Measurements from ENCODE around the gene SELENON. TPM values are rescaled to one million over a fixed set of nuclear protein-coding genes. Genes with fewer than 3 reads are reported as not detected.

Gene SELENON
- polyA plus RNA-seq, 4 donors, result 4.7 to 52.9 (median 22.2) TPM

GRCh38 chr1:25813071-25813733 lies 13.2 kb downstream of the SELENON start:
- Histone ChIP-seq H3K4me1 (ENCODE audit: control insufficient read depth in 3 of 3, insufficient read depth in 2 of 3, low read depth in 1 of 3, low read length in 2 of 3) (peaks cover 0 to 9% (median 0%) of the 10 kb centered on the region in 3 donors), H3K36me3 (ENCODE audit: control insufficient read depth in 3 of 3, insufficient read depth in 2 of 3, low read depth in 1 of 3, low read length in 3 of 3) (peaks cover 0 to 89% (median 0%) of the 10 kb centered on the region in 3 donors), H3K27me3 (ENCODE audit: control insufficient read depth in 3 of 3, insufficient read depth in 3 of 3, low read length in 3 of 3) (no peaks in the 10 kb centered on the region), H3K27ac (ENCODE audit: low read depth in 1 of 3, low read length in 2 of 3) (no peak overlapping the region), H3K9me3 (ENCODE audit: control insufficient read depth in 2 of 2, insufficient read depth in 1 of 2, low read depth in 1 of 2, low read length in 1 of 2) (no peaks in the 10 kb centered on the region), H3K4me3 (ENCODE audit: low read depth in 1 of 3, low read length in 3 of 3) (no peak overlapping the region)
- 80 to 83% (median 82%) methylated on average over 11 of the region's 11 CpGs for WGBS, 3 donors
- DNase-seq (no peak), FAIRE-seq (no peak)

- H3K27ac ChIP-seq (ENCODE audit: low read depth in 1 of 3, low read length in 2 of 3), result no peak overlapping the region
- no peaks in the 10 kb centered on the region for H3K27me3 ChIP-seq (ENCODE audit: control insufficient read depth in 3 of 3, insufficient read depth in 3 of 3, low read length in 3 of 3)
- no peak for DNase-seq
- WGBS, 3 donors, result 81 to 86% (median 85%) methylated on average over 24 of the region's 24 CpGs
- no peaks in the 10 kb centered on the region for H3K9me3 ChIP-seq (ENCODE audit: control insufficient read depth in 2 of 2, insufficient read depth in 1 of 2, low read depth in 1 of 2, low read length in 1 of 2)
- H3K4me1 ChIP-seq (ENCODE audit: control insufficient read depth in 3 of 3, insufficient read depth in 2 of 3, low read depth in 1 of 3, low read length in 2 of 3), result peaks cover 0 to 16% (median 0%) of the 10 kb centered on the region in 3 donors
- H3K36me3 ChIP-seq (ENCODE audit: control insufficient read depth in 3 of 3, insufficient read depth in 2 of 3, low read depth in 1 of 3, low read length in 3 of 3), result peaks cover 0 to 82% (median 0%) of the 10 kb centered on the region in 3 donors
- no peak overlapping the region for H3K4me3 ChIP-seq (ENCODE audit: low read depth in 1 of 3, low read length in 3 of 3)
- no peak for FAIRE-seq
Measured at GRCh38 chr1:25813734-25814471, 13.9 kb downstream of the SELENON start.

DNA sequence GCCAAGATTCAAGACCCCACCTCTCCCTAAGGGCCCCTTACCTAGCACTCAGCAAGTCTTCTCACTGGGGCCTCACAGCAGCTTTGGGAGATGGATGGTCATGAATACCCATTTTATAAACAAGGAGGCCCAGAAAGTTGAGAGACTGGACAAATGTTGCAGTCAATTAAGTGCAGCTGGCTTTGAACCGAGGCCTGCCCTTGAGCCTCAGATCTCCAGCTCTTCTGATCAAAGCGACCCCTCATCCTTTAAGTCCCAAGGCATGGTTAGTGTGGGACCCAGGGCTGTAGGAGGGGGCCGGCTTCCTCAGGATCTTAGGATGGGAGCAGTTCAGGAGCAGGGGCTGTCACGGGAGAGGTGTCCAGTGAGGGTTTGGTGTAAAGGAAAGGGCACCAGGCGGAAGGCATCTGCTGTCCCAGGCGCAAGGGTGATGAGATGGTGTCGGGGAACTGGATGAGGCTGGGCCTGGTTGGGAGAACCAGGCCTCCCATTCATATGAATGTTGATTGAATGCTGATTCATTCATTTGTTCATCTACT lies 14.6 kb downstream of the SELENON start:
- no peak overlapping the region for H3K27ac ChIP-seq (ENCODE audit: low read depth in 1 of 3, low read length in 2 of 3)
- no peaks in the 10 kb centered on the region for H3K27me3 ChIP-seq (ENCODE audit: control insufficient read depth in 3 of 3, insufficient read depth in 3 of 3, low read length in 3 of 3)
- FAIRE-seq (no peak), DNase-seq (no peak)
- H3K4me1 ChIP-seq (ENCODE audit: control insufficient read depth in 3 of 3, insufficient read depth in 2 of 3, low read depth in 1 of 3, low read length in 2 of 3), result peaks cover 0 to 19% (median 0%) of the 10 kb centered on the region in 3 donors
- peaks cover 0 to 75% (median 0%) of the 10 kb centered on the region in 3 donors for H3K36me3 ChIP-seq (ENCODE audit: control insufficient read depth in 3 of 3, insufficient read depth in 2 of 3, low read depth in 1 of 3, low read length in 3 of 3)
- WGBS, 3 donors, result 86 to 93% (median 91%) methylated on average over 7 of the region's 7 CpGs
- no peak overlapping the region for H3K4me3 ChIP-seq (ENCODE audit: low read depth in 1 of 3, low read length in 3 of 3)
- H3K9me3 ChIP-seq (ENCODE audit: control insufficient read depth in 2 of 2, insufficient read depth in 1 of 2, low read depth in 1 of 2, low read length in 1 of 2), result no peaks in the 10 kb centered on the region

DNA sequence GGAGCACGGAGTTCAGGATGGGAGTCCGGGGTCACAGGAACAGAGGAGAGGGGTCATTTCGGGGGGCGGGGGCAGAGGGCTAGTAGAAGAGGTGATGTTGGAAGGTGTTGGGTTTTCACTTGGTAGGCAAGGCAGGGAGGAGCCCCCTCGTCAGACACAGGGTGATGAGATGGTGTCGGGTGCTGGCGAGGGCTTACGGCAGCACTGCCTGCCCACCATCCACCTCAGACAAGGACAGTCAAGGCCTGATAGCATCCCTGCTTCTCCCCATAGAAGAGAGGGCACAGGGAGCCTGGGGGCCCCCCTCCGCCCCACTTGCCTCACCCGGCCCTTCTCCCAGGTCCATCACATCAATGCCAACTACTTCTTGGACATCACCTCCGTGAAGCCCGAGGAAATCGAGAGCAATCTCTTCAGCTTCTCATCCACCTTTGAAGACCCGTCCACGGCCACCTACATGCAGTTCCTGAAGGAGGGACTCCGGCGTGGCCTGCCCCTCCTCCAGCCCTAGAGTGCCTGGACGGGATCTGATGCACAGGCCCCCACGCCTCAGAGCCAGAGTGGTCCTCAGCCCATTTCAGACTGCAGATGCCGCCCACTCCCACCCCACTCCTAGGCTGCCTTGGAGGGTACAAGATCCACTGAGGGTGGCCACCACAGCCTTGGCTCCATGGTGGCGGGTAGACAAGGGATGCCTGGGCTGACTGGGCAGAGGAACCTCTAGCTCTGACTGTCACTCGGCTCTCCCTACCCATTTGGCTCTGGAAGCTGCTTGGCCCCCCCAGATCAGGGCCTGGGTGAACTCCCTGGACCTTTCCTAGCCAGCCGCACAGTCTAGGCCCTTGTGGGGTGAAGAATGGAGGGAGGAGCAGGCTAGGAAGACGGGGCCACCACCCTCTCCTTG lies 15.5 kb downstream of the SELENON start:
- H3K27ac ChIP-seq (ENCODE audit: low read depth in 1 of 3, low read length in 2 of 3), result no peak overlapping the region
- H3K36me3 ChIP-seq (ENCODE audit: control insufficient read depth in 3 of 3, insufficient read depth in 2 of 3, low read depth in 1 of 3, low read length in 3 of 3), result peaks cover 0 to 67% (median 0%) of the 10 kb centered on the region in 3 donors
- H3K4me3 ChIP-seq (ENCODE audit: low read depth in 1 of 3, low read length in 3 of 3), result no peak overlapping the region
- DNase-seq (no peak), FAIRE-seq (no peak)
- no peaks in the 10 kb centered on the region for H3K27me3 ChIP-seq (ENCODE audit: control insufficient read depth in 3 of 3, insufficient read depth in 3 of 3, low read length in 3 of 3)
- H3K9me3 ChIP-seq (ENCODE audit: control insufficient read depth in 2 of 2, insufficient read depth in 1 of 2, low read depth in 1 of 2, low read length in 1 of 2), result no peaks in the 10 kb centered on the region
- peaks cover 0 to 19% (median 0%) of the 10 kb centered on the region in 3 donors for H3K4me1 ChIP-seq (ENCODE audit: control insufficient read depth in 3 of 3, insufficient read depth in 2 of 3, low read depth in 1 of 3, low read length in 2 of 3)
- 90 to 93% (median 92%) methylated on average over 21 to 24 of the region's 24 CpGs for WGBS, 3 donors

GRCh38 chr1:25816112-25816718 lies 16.2 kb downstream of the SELENON start:
- WGBS, 3 donors, result 87 to 88% (median 87%) methylated on average over 15 of the region's 15 CpGs
- Histone ChIP-seq H3K4me1 (ENCODE audit: control insufficient read depth in 3 of 3, insufficient read depth in 2 of 3, low read depth in 1 of 3, low read length in 2 of 3) (peaks cover 0 to 24% (median 0%) of the 10 kb centered on the region in 3 donors), H3K27ac (ENCODE audit: low read depth in 1 of 3, low read length in 2 of 3) (no peak overlapping the region), H3K27me3 (ENCODE audit: control insufficient read depth in 3 of 3, insufficient read depth in 3 of 3, low read length in 3 of 3) (no peaks in the 10 kb centered on the region), H3K36me3 (ENCODE audit: control insufficient read depth in 3 of 3, insufficient read depth in 2 of 3, low read depth in 1 of 3, low read length in 3 of 3) (peaks cover 0 to 60% (median 0%) of the 10 kb centered on the region in 3 donors), H3K4me3 (ENCODE audit: low read depth in 1 of 3, low read length in 3 of 3) (no peak overlapping the region), H3K9me3 (ENCODE audit: control insufficient read depth in 2 of 2, insufficient read depth in 1 of 2, low read depth in 1 of 2, low read length in 1 of 2) (no peaks in the 10 kb centered on the region)
- no peak for DNase-seq
- no peak for FAIRE-seq

DNA sequence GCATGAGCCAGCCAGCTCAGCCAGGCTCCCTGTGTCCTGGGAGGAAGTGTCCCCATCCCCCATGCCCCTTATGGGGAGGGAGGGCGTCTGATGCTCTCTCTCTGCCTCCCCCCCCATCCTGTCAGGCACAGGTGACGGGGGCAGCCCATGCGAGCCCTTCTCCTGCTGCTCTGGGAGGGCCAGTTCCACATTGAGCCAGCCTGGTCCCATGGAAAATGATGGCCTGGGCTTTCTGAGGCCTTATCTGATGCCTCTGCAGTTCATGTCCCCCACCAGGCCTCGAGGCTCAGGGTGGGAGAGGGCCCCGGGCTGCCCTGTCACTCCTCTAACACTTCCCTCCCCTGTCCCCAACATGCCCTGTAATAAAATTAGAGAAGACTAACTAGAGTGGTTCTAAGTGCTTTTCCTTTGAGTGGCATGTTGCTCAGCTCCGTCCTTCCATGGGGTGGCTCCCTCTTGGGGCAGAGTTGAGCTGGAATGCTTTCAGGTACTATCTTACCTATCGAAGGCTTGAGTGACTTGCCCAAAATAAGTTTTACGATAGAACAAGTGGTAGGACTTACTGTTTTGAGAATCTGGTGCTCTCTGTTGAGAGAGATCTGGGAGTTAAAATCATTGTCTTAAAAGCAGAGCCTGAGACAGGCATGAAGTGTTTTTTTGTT lies 18.0 kb downstream of the SELENON start:
- no peaks in the 10 kb centered on the region for H3K9me3 ChIP-seq (ENCODE audit: control insufficient read depth in 2 of 2, insufficient read depth in 1 of 2, low read depth in 1 of 2, low read length in 1 of 2)
- H3K27me3 ChIP-seq (ENCODE audit: control insufficient read depth in 3 of 3, insufficient read depth in 3 of 3, low read length in 3 of 3), result no peaks in the 10 kb centered on the region
- FAIRE-seq, result no peak
- H3K36me3 ChIP-seq (ENCODE audit: control insufficient read depth in 3 of 3, insufficient read depth in 2 of 3, low read depth in 1 of 3, low read length in 3 of 3), result peaks cover 0 to 53% (median 0%) of the 10 kb centered on the region in 3 donors
- H3K27ac ChIP-seq (ENCODE audit: low read depth in 1 of 3, low read length in 2 of 3), result peak overlapping the region; percentile 88 to 95 (median 93)
- 23 to 46% (median 45%) methylated on average over 6 to 8 of the region's 8 CpGs for WGBS, 3 donors
- H3K4me1 ChIP-seq (ENCODE audit: control insufficient read depth in 3 of 3, insufficient read depth in 2 of 3, low read depth in 1 of 3, low read length in 2 of 3), result peaks cover 0 to 31% (median 0%) of the 10 kb centered on the region in 3 donors
- peak; percentile 32 to 54 for DNase-seq
- H3K4me3 ChIP-seq (ENCODE audit: low read depth in 1 of 3, low read length in 3 of 3), result no peak overlapping the region

GRCh38 chr1:25818569-25818968 lies 18.6 kb downstream of the SELENON start:
- 16 to 54% (median 37%) methylated on average over 6 of the region's 6 CpGs for WGBS, 3 donors
- no peak for FAIRE-seq
- DNase-seq, result peak; percentile 67 to 85
- peak overlapping the region in 2 of 3 donors; percentile 77 to 82 for H3K4me3 ChIP-seq (ENCODE audit: low read depth in 1 of 3, low read length in 3 of 3)
- peak overlapping the region; percentile 88 to 95 (median 93) for H3K27ac ChIP-seq (ENCODE audit: low read depth in 1 of 3, low read length in 2 of 3)
- H3K27me3 ChIP-seq (ENCODE audit: control insufficient read depth in 3 of 3, insufficient read depth in 3 of 3, low read length in 3 of 3), result no peaks in the 10 kb centered on the region
- peaks cover 0 to 53% (median 0%) of the 10 kb centered on the region in 3 donors for H3K36me3 ChIP-seq (ENCODE audit: control insufficient read depth in 3 of 3, insufficient read depth in 2 of 3, low read depth in 1 of 3, low read length in 3 of 3)
- H3K4me1 ChIP-seq (ENCODE audit: control insufficient read depth in 3 of 3, insufficient read depth in 2 of 3, low read depth in 1 of 3, low read length in 2 of 3), result peaks cover 0 to 31% (median 0%) of the 10 kb centered on the region in 3 donors
- H3K9me3 ChIP-seq (ENCODE audit: control insufficient read depth in 2 of 2, insufficient read depth in 1 of 2, low read depth in 1 of 2, low read length in 1 of 2), result no peaks in the 10 kb centered on the region

All from small intestine (tissue), 7 donors.